Liver (tissue), 9 donors: ENCODE measurements around the gene MYL1. TPM values are rescaled to one million over a fixed set of nuclear protein-coding genes. Genes with fewer than 3 reads are reported as not detected.

Experiments used
- DNase-seq: peaks from one replicate; pipeline ENCODE4 v3.0.0-alpha.2; 2017; ENCODE audit warnings: low spot score
- H3K27ac ChIP-seq, 2 donors: one replicate each; pipeline ENCODE4 v1.7.0; 2013; ENCODE audit warnings: inconsistent platforms in 2 of 2, low read length in 2 of 2, control low read depth in 1 of 2, low read depth in 1 of 2, mild to moderate bottlenecking in 1 of 2
- H3K27me3 ChIP-seq, 4 donors: one replicate each; pipeline versions ENCODE4 v1.6.1 to v1.7.0; 2013; ENCODE audit warnings: low read length in 3 of 4, inconsistent platforms in 1 of 4, mild to moderate bottlenecking in 1 of 4, moderate library complexity in 1 of 4; ENCODE audit not compliant: control insufficient read depth in 4 of 4, insufficient read depth in 4 of 4
- H3K36me3 ChIP-seq, 4 donors: one replicate each; pipeline versions ENCODE4 v1.6.1 to v1.7.0; 2013; ENCODE audit warnings: low read length in 3 of 4, mild to moderate bottlenecking in 3 of 4, low read depth in 1 of 4, moderate library complexity in 1 of 4; ENCODE audit not compliant: control insufficient read depth in 4 of 4, insufficient read depth in 3 of 4
- H3K4me1 ChIP-seq, 4 donors: one replicate each; pipeline versions ENCODE4 v1.6.1 to v1.7.0; 2013; ENCODE audit warnings: low read length in 3 of 4, mild to moderate bottlenecking in 3 of 4, moderate library complexity in 1 of 4; ENCODE audit not compliant: control insufficient read depth in 4 of 4, insufficient read depth in 4 of 4
- H3K4me3 ChIP-seq, 3 donors: one replicate each; pipeline versions ENCODE4 v1.6.1 to v1.7.0; 2013; ENCODE audit warnings: low read length in 3 of 3, control low read depth in 1 of 3, low read depth in 1 of 3, mild to moderate bottlenecking in 1 of 3
- H3K9ac ChIP-seq, 2 donors: one replicate each; pipeline ENCODE4 v1.7.0; 2013; ENCODE audit warnings: low read length in 2 of 2, mild to moderate bottlenecking in 2 of 2, moderate library complexity in 2 of 2, control low read depth in 1 of 2, low read depth in 1 of 2
- H3K9me3 ChIP-seq, 4 donors: one replicate each; pipeline versions ENCODE4 v1.6.1 to v1.7.0; 2013; ENCODE audit warnings: low read length in 3 of 4; ENCODE audit not compliant: control insufficient read depth in 4 of 4
- CTCF ChIP-seq: fragments of 150-350 bp; IDR thresholded peaks from 2 replicates; pipeline ENCODE4 v1.5.1; 2017; ENCODE audit warnings: improper control_type of control experiment, low read depth, low read length; ENCODE audit not compliant: missing input control
- EGR1 ChIP-seq, 2 donors: IDR thresholded peaks; 2 replicates each; pipeline ENCODE4 v1.6.1; 2016 to 2018; ENCODE audit warnings: antibody characterized with exemption in 2 of 2, low read depth in 2 of 2
- FOXA1 ChIP-seq: IDR thresholded peaks from 2 replicates; pipeline ENCODE4 v1.6.1; 2016; ENCODE audit warnings: antibody characterized with exemption
- FOXA2 ChIP-seq: IDR thresholded peaks from 2 replicates; pipeline ENCODE4 v1.6.1; 2016; ENCODE audit warnings: antibody characterized with exemption
- HNF4A ChIP-seq, 2 donors: conservative IDR thresholded peaks; 2 replicates each; pipeline ENCODE4 v1.6.1; 2016; ENCODE audit warnings: antibody characterized with exemption in 2 of 2, mild to moderate bottlenecking in 2 of 2
- HNF4G ChIP-seq: IDR thresholded peaks from 2 replicates; pipeline ENCODE4 v1.6.1; 2016; ENCODE audit warnings: antibody characterized with exemption
- MAX ChIP-seq: IDR thresholded peaks from 2 replicates; pipeline ENCODE4 v1.6.1; 2016; ENCODE audit warnings: antibody characterized with exemption
- NR2F2 ChIP-seq: IDR thresholded peaks from 2 replicates; pipeline ENCODE4 v1.6.1; 2016; ENCODE audit warnings: antibody characterized with exemption
- RAD21 ChIP-seq, 2 donors: IDR thresholded peaks; 2 replicates each; pipeline ENCODE4 v1.6.1; 2016; ENCODE audit warnings: antibody characterized with exemption in 2 of 2, mild to moderate bottlenecking in 2 of 2
- RXRA ChIP-seq, 2 donors: IDR thresholded peaks; 2 replicates each; pipeline ENCODE4 v1.6.1; 2017 to 2018; ENCODE audit warnings: antibody characterized with exemption in 2 of 2, mild to moderate bottlenecking in 1 of 2
- SP1 ChIP-seq: IDR thresholded peaks from 2 replicates; pipeline ENCODE4 v1.6.1; 2018; ENCODE audit warnings: antibody characterized with exemption, mild to moderate bottlenecking
- TAF1 ChIP-seq: conservative IDR thresholded peaks from 2 replicates; pipeline ENCODE4 v1.6.1; 2016; ENCODE audit warnings: antibody characterized with exemption, mild to moderate bottlenecking
- YY1 ChIP-seq: IDR thresholded peaks from 2 replicates; pipeline ENCODE4 v1.6.1; 2016; ENCODE audit warnings: antibody characterized with exemption, mild to moderate bottlenecking
- WGBS: extraction: QIAGEN DNeasy Blood & Tissue Kit; methylation state at CpG from one replicate; pipeline ENCODE4 v1.1.7; 2013; 5-methylcytosine and 5-hydroxymethylcytosine counted together
- polyA plus RNA-seq, 2 donors: library from polyadenylated mRNA; stranded (reverse) in 1 of 2; unstranded in 1 of 2; fragments of 200-250 nt in 1 of 2; fragments of >200 nt in 1 of 2; fragmentation: Nextera tagmentation in 1 of 2; extraction: Ambion mirVana in 1 of 2; gene quantifications; one replicate each; pipeline versions ENCODE4 v1.2.1 to v1.2.3, GENCODE V29; 2013 to 2015
- total RNA-seq, 2 donors: library from RNA; depleted of rRNA; stranded (reverse); fragments of >200 nt; gene quantifications; one replicate each; pipeline ENCODE4 v1.2.3, GENCODE V29; 2014
- TF ChIP-seq, protein P1 (sequence below): IDR thresholded peaks from 2 replicates; pipeline ENCODE4 v1.6.1; 2016; ENCODE audit warnings: antibody characterized with exemption
- TF ChIP-seq, protein P2 (sequence below): IDR thresholded peaks from 2 replicates; pipeline ENCODE4 v1.6.1; 2016; ENCODE audit warnings: antibody characterized with exemption, mild to moderate bottlenecking
- TF ChIP-seq, protein P3 (sequence below): IDR thresholded peaks from 2 replicates; pipeline ENCODE4 v1.6.1; 2016; ENCODE audit warnings: antibody characterized with exemption
- donor health status: healthy.
- donor health status: healthy.
- donor health status: healthy.
- donor health status: healthy.
- donor health status: healthy.

Gene MYL1
- total and polyA plus RNA-seq, 4 donors: not detected

GRCh38 chr2:210337159-210337558, 22.2 kb upstream of the MYL1 start:
- Histone ChIP-seq H3K27ac (no peak overlapping the region), H3K4me3 (no peak overlapping the region), H3K9ac (no peak overlapping the region), H3K4me1 (no peaks in the 10 kb centered on the region), H3K36me3 (no peaks in the 10 kb centered on the region), H3K9me3 (no peaks in the 10 kb centered on the region), H3K27me3 (no peaks in the 10 kb centered on the region)
- TF ChIP-seq, protein P1, sequence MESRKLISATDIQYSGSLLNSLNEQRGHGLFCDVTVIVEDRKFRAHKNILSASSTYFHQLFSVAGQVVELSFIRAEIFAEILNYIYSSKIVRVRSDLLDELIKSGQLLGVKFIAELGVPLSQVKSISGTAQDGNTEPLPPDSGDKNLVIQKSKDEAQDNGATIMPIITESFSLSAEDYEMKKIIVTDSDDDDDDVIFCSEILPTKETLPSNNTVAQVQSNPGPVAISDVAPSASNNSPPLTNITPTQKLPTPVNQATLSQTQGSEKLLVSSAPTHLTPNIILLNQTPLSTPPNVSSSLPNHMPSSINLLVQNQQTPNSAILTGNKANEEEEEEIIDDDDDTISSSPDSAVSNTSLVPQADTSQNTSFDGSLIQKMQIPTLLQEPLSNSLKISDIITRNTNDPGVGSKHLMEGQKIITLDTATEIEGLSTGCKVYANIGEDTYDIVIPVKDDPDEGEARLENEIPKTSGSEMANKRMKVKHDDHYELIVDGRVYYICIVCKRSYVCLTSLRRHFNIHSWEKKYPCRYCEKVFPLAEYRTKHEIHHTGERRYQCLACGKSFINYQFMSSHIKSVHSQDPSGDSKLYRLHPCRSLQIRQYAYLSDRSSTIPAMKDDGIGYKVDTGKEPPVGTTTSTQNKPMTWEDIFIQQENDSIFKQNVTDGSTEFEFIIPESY: no peak
- TF ChIP-seq NR2F2: no peak
- TF ChIP-seq SP1: no peak
- TF ChIP-seq HNF4A (conservative IDR thresholded peaks at IDR 0.05): no peak
- TF ChIP-seq TAF1: no peak
- no peak for TF ChIP-seq MAX
- no peak for TF ChIP-seq RAD21 (IDR thresholded peaks at IDR 0.05)
- TF ChIP-seq, protein P2, sequence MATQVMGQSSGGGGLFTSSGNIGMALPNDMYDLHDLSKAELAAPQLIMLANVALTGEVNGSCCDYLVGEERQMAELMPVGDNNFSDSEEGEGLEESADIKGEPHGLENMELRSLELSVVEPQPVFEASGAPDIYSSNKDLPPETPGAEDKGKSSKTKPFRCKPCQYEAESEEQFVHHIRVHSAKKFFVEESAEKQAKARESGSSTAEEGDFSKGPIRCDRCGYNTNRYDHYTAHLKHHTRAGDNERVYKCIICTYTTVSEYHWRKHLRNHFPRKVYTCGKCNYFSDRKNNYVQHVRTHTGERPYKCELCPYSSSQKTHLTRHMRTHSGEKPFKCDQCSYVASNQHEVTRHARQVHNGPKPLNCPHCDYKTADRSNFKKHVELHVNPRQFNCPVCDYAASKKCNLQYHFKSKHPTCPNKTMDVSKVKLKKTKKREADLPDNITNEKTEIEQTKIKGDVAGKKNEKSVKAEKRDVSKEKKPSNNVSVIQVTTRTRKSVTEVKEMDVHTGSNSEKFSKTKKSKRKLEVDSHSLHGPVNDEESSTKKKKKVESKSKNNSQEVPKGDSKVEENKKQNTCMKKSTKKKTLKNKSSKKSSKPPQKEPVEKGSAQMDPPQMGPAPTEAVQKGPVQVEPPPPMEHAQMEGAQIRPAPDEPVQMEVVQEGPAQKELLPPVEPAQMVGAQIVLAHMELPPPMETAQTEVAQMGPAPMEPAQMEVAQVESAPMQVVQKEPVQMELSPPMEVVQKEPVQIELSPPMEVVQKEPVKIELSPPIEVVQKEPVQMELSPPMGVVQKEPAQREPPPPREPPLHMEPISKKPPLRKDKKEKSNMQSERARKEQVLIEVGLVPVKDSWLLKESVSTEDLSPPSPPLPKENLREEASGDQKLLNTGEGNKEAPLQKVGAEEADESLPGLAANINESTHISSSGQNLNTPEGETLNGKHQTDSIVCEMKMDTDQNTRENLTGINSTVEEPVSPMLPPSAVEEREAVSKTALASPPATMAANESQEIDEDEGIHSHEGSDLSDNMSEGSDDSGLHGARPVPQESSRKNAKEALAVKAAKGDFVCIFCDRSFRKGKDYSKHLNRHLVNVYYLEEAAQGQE: no peak
- no peak for TF ChIP-seq CTCF
- no peak for TF ChIP-seq FOXA1
- TF ChIP-seq RXRA (IDR thresholded peaks at IDR 0.05): no peak
- no peak for TF ChIP-seq FOXA2
- TF ChIP-seq EGR1 (IDR thresholded peaks at IDR 0.05; ENCODE audit: low read depth in 2 of 2): no peak
- TF ChIP-seq YY1: no peak
- TF ChIP-seq, protein P3, sequence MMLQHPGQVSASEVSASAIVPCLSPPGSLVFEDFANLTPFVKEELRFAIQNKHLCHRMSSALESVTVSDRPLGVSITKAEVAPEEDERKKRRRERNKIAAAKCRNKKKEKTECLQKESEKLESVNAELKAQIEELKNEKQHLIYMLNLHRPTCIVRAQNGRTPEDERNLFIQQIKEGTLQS: no peak
- 51% methylated on average over 2 of the region's 2 CpGs for WGBS
- no peak for DNase-seq

- no peak overlapping the region for H3K9ac ChIP-seq
- H3K4me1 ChIP-seq: no peaks in the 10 kb centered on the region
- TF ChIP-seq HNF4A (conservative IDR thresholded peaks at IDR 0.05) (no peak), YY1 (no peak), FOXA1 (no peak), HNF4G (no peak), RXRA (IDR thresholded peaks at IDR 0.05) (no peak), RAD21 (IDR thresholded peaks at IDR 0.05) (no peak), EGR1 (IDR thresholded peaks at IDR 0.05; ENCODE audit: low read depth in 2 of 2) (no peak)
- TF ChIP-seq, protein P1: no peak
- no peaks in the 10 kb centered on the region for H3K9me3 ChIP-seq
- WGBS: 78% methylated on average over 9 of the region's 9 CpGs
- no peaks in the 10 kb centered on the region for H3K27me3 ChIP-seq
- DNase-seq: no peak
- no peak overlapping the region for H3K27ac ChIP-seq
- no peaks in the 10 kb centered on the region for H3K36me3 ChIP-seq
- no peak overlapping the region for H3K4me3 ChIP-seq
These were observed 9.9 kb upstream of the MYL1 start for GRCh38 chr2:210324906-210325305.
